Testis (tissue), 3 donors: Measurements from ENCODE around the gene C9orf152. TPM values are rescaled to one million over a fixed set of nuclear protein-coding genes. Genes with fewer than 3 reads are reported as not detected.

Experiments used
- DNase-seq: peaks from one replicate; pipeline ENCODE4 v3.0.0-alpha.2; 2019
- H3K27ac ChIP-seq, 2 donors: fragments of 200-600 bp; sonication (generic); one replicate each; pipeline ENCODE4 v1.5.1; 2019
- H3K27me3 ChIP-seq: fragments of 200-600 bp; sonication (generic); one replicate; pipeline ENCODE4 v1.5.1; 2019
- H3K36me3 ChIP-seq: fragments of 200-600 bp; sonication (generic); one replicate; pipeline ENCODE4 v1.5.1; 2017; ENCODE audit warnings: low read depth; ENCODE audit errors: missing control alignments
- H3K4me1 ChIP-seq: fragments of 200-600 bp; sonication (generic); one replicate; pipeline ENCODE4 v1.5.1; 2019
- H3K4me3 ChIP-seq, 2 donors: fragments of 200-600 bp; sonication (generic); one replicate each; pipeline ENCODE4 v1.5.1; 2017 to 2019
- H3K9me3 ChIP-seq: fragments of 200-600 bp; sonication (generic); one replicate; pipeline ENCODE4 v1.5.1; 2017
- POLR2A ChIP-seq: fragments of 450-650 bp; IDR thresholded peaks from one replicate; pipeline ENCODE4 v1.6.1; 2017; ENCODE audit warnings: antibody characterized with exemption, mild to moderate bottlenecking, moderate library complexity
- WGBS, 2 donors: methylation state at CpG; one replicate each; pipeline ENCODE4 v1.1.5; 2018; 5-methylcytosine and 5-hydroxymethylcytosine counted together
- intact Hi-C: fragments of 100-400 bp; cut with DNase I; formaldehyde crosslinking; loops from one replicate; pipeline ENCODE4 v1.15.1; 2023; ENCODE audit warnings: low total_unique reads
- polyA plus RNA-seq: library from polyadenylated mRNA; stranded (reverse); fragments of 350-450 nt; fragmentation: Illumina TruSeq; extraction: RNeasy Lipid Tissue Mini Kit (QIAGEN cat#74804); gene quantifications from one replicate; pipeline ENCODE4 v1.2.3, GENCODE V29; 2014; ENCODE audit warnings: low read depth, low replicate concordance; ENCODE audit not compliant: insufficient read depth
- total RNA-seq, 2 donors: library from RNA; depleted of rRNA; stranded (reverse); fragments of >200 nt; gene quantifications; one replicate each; pipeline ENCODE4 v1.2.3, GENCODE V29; 2016
- TF ChIP-seq, protein P1 (sequence below), 3 experiments: fragments of 450-650 bp in 2 of 3; fragments of 200-600 bp in 1 of 3; sonication (generic) in 1 of 3; IDR thresholded peaks; one replicate each; pipeline ENCODE4 v1.5.1; 2016 to 2019; ENCODE audit warnings: antibody characterized with exemption in 3 of 3, mild to moderate bottlenecking in 2 of 3, moderate library complexity in 1 of 3

Gene C9orf152
- total and polyA plus RNA-seq, 3 donors from 2014 or later, result not detected

DNA sequence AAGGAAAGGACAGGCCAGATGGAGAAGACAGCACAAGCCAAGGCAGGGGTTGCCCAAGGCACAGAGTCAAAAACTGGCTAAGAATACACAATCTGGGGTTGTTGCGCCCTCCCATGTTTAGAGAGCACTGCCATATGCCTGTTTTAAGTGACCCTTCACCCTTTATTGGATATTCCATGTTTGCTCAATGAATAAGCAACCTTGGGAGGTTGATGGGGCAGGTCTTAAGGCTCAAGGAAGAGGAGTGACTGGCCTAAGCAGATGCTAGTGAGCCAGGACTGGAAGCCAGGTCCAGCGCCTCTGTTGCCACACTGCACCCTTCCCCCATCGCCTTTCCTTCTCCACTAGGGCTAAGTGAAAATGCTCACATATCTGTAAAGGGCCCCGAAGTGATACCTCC lies 41.6 kb upstream of the C9orf152 start:
- H3K27me3 ChIP-seq, result no peaks in the 10 kb centered on the region
- H3K4me1 ChIP-seq, result peaks cover 5% of the 10 kb centered on the region
- no peaks in the 10 kb centered on the region for H3K9me3 ChIP-seq
- no peaks in the 10 kb centered on the region for H3K36me3 ChIP-seq
- 95 to 100% methylated on average over 3 to 4 of the region's 4 CpGs for WGBS, 2 donors
- no peak overlapping the region for H3K4me3 ChIP-seq
- no peak overlapping the region for H3K27ac ChIP-seq
- intact Hi-C loops, result no loop called here
- TF ChIP-seq POLR2A, result no peak
- TF ChIP-seq, protein P1, sequence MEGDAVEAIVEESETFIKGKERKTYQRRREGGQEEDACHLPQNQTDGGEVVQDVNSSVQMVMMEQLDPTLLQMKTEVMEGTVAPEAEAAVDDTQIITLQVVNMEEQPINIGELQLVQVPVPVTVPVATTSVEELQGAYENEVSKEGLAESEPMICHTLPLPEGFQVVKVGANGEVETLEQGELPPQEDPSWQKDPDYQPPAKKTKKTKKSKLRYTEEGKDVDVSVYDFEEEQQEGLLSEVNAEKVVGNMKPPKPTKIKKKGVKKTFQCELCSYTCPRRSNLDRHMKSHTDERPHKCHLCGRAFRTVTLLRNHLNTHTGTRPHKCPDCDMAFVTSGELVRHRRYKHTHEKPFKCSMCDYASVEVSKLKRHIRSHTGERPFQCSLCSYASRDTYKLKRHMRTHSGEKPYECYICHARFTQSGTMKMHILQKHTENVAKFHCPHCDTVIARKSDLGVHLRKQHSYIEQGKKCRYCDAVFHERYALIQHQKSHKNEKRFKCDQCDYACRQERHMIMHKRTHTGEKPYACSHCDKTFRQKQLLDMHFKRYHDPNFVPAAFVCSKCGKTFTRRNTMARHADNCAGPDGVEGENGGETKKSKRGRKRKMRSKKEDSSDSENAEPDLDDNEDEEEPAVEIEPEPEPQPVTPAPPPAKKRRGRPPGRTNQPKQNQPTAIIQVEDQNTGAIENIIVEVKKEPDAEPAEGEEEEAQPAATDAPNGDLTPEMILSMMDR (IDR thresholded peaks at IDR 0.05), result no peak
- DNase-seq, result no peak

DNA sequence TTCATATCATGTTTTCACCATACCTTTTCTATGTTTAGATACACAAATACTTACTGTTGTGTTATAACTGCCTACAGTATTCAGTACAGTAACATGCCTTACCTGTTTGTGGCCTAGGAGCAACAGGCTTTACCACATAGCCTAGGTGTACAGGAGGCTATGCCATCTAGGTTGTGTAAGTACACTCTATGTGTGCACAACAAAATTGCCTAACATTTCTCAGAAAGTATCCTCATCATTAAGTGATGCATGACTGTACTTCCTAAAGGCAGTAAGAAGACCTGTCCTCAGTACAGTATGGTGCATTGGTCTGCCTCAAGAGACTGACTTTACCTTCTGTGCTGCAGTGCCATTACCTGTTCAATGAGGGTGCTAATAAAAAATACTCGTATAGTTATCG lies 40.4 kb upstream of the C9orf152 start:
- intact Hi-C loops, result no loop called here
- 59 to 89% methylated on average over 2 of the region's 2 CpGs for WGBS, 2 donors
- Histone ChIP-seq H3K4me3 (no peak overlapping the region), H3K27ac (no peak overlapping the region), H3K27me3 (no peaks in the 10 kb centered on the region), H3K36me3 (no peaks in the 10 kb centered on the region), H3K4me1 (no peaks in the 10 kb centered on the region), H3K9me3 (no peaks in the 10 kb centered on the region)
- TF ChIP-seq, protein P1 (IDR thresholded peaks at IDR 0.05), result no peak
- no peak for TF ChIP-seq POLR2A
- DNase-seq, result no peak

DNA sequence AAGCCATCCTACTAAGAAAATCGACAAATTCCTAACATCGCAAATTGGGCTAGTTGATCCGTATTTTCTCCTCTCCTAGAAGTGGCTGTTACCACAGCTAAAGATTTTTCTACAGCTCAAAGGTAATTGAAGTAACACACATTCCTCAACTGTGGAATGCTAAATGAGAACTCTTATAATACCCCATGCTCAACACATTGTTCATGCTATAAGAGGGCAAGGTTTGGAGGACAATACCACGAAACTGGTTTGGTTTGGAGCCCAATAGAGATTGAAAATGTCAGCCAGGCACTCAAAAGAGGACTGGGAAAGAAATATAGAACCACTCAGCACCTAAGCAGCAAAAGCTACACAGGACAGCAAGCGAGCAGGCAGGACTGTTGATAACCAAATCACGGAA lies 38.3 kb upstream of the C9orf152 start:
- DNase-seq, result no peak

DNA sequence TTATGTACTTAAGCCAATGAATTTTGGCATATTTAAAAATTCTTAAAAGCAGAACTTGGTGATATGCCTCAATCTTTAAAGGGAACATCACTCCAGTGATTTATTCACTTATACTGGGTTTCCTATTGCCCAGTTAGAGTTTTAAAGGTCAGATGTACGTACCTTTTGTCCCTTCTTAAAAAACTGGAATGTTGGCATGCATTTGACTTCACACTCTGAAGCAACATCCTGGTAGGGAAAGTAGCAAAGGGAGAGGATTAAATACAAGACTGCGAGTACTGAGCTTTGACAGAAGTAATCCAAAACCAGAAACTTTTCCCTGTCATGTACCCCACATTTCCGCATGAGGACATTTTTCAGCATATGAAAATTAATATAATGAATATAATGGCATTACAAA lies 36.7 kb upstream of the C9orf152 start:
- Histone ChIP-seq H3K27me3 (no peaks in the 10 kb centered on the region), H3K4me3 (no peak overlapping the region), H3K27ac (no peak overlapping the region), H3K4me1 (no peaks in the 10 kb centered on the region), H3K36me3 (no peaks in the 10 kb centered on the region), H3K9me3 (no peaks in the 10 kb centered on the region)
- DNase-seq, result no peak
- intact Hi-C loops, result no loop called here
- WGBS, 2 donors, result 73 to 76% methylated on average over 3 of the region's 3 CpGs
- TF ChIP-seq, protein P1 (IDR thresholded peaks at IDR 0.05), result no peak
- no peak for TF ChIP-seq POLR2A

More for the DNA sequence above, 38.3 kb upstream of the C9orf152 start:
- no peaks in the 10 kb centered on the region for H3K27me3 ChIP-seq
- H3K36me3 ChIP-seq, result no peaks in the 10 kb centered on the region
- intact Hi-C loops, result no loop called here
- no peak for TF ChIP-seq POLR2A
- TF ChIP-seq, protein P1 (IDR thresholded peaks at IDR 0.05), result no peak
- H3K9me3 ChIP-seq, result no peaks in the 10 kb centered on the region
- H3K4me3 ChIP-seq, result no peak overlapping the region
- no peak overlapping the region for H3K27ac ChIP-seq
- WGBS, 2 donors, result 94 to 97% methylated on average over 6 of the region's 6 CpGs
- no peaks in the 10 kb centered on the region for H3K4me1 ChIP-seq

DNA sequence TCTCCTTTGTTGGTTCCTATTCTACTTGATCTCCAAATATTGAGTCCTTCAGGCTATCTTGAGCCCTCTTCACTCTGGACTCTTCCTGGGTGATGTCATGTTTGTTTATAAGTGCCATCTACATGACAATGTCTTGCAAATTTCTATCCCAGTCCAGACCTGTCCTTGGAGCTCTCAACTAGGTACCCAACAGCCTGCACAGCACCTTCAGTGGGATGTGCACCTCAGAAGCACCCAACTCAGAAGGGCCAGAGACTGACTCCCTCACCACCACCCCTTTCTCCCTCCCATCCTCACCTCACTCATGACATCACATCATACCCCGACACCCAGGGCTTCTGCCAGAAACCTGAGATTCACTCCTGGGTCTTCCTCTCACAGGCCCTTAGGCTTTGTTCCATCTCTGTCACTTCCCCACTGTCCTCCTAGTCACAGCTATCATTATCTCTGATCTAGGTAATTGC lies 33.9 kb upstream of the C9orf152 start:
- no peak for DNase-seq
- 100% methylated on average over 1 of the region's 1 CpG for WGBS, 2 donors
- H3K27me3 ChIP-seq, result no peaks in the 10 kb centered on the region
- no peaks in the 10 kb centered on the region for H3K36me3 ChIP-seq
- H3K4me3 ChIP-seq, result no peak overlapping the region
- no peak for TF ChIP-seq POLR2A
- TF ChIP-seq, protein P1 (IDR thresholded peaks at IDR 0.05), result no peak
- no peaks in the 10 kb centered on the region for H3K4me1 ChIP-seq
- H3K27ac ChIP-seq, result no peak overlapping the region
- intact Hi-C loops, result no loop called here
- H3K9me3 ChIP-seq, result no peaks in the 10 kb centered on the region
